PC-3 (cell line): Measurements from ENCODE around the gene CRYZL1. TPM values are rescaled to one million over a fixed set of nuclear protein-coding genes. Genes with fewer than 3 reads are reported as not detected.
A peak's percentile ranks its signal among the peaks of the same experiment; 100 is the strongest.

Experiments
- ATAC-seq: fragments of 200-7000 bp; cut with Tn5 transposase; 2 replicates; pipeline ENCODE4 v1.9.1; 2020; ENCODE audit warnings: mild to moderate bottlenecking, moderate library complexity
- BruUV-seq: library from RNA; stranded (reverse); fragments of 400-500 nt; replicated peaks from 2 replicates; lab custom pipeline; 2021; lab: Mats Ljungman, UMichigan
- CTCF ChIA-PET: fragments of 300-600 bp; sonication (Branson Sonifier 250); formaldehyde crosslinking; loops from one replicate; lab custom pipeline; 2022; ENCODE audit warnings: antibody characterized with exemption; lab: Charles Lee
- POLR2A ChIA-PET: fragments of 300-600 bp; sonication (Branson Sonifier 250); formaldehyde crosslinking; loops from one replicate; lab custom pipeline; 2022; ENCODE audit warnings: antibody characterized with exemption; ENCODE audit not compliant: unreplicated experiment; lab: Charles Lee
- DNase-seq: peaks from one replicate; pipeline ENCODE4 v3.0.0-alpha.2; 2015
- H2AFZ ChIP-seq: fragments of 300-600 bp; sonication (generic); 2 replicates; pipeline ENCODE4 v1.6.0; 2016; ENCODE audit warnings: antibody characterized with exemption, low read length
- H3F3A ChIP-seq: fragments of 300-600 bp; sonication (generic); one replicate; pipeline ENCODE4 v1.6.0; 2017; ENCODE audit warnings: antibody characterized with exemption, low read length, control low read depth, mild to moderate bottlenecking; ENCODE audit not compliant: unreplicated experiment
- H3K27ac ChIP-seq: fragments of 300-600 bp; sonication (generic); 2 replicates; pipeline ENCODE4 v1.5.1; 2016; ENCODE audit warnings: mild to moderate bottlenecking, low read length
- H3K27me3 ChIP-seq: fragments of 300-600 bp; sonication (generic); 2 replicates; pipeline ENCODE4 v1.6.1; 2016; ENCODE audit warnings: low read length, mixed read lengths
- H3K36me3 ChIP-seq: fragments of 300-600 bp; sonication (generic); 2 replicates; pipeline ENCODE4 v1.6.1; 2016; ENCODE audit warnings: low read depth, mixed run types, low read length, mixed read lengths
- H3K4me1 ChIP-seq: fragments of 300-600 bp; sonication (generic); 2 replicates; pipeline ENCODE4 v1.5.1; 2016; ENCODE audit warnings: low read length; ENCODE audit not compliant: insufficient read depth
- H3K4me2 ChIP-seq: fragments of 300-600 bp; sonication (generic); 2 replicates; pipeline ENCODE4 v1.6.0; 2016; ENCODE audit warnings: low read length
- H3K4me3 ChIP-seq: fragments of 300-600 bp; sonication (generic); 2 replicates; pipeline ENCODE4 v1.5.1; 2016; ENCODE audit warnings: mild to moderate bottlenecking, low read length, mixed read lengths
- H3K79me2 ChIP-seq: fragments of 300-600 bp; sonication (generic); 2 replicates; pipeline ENCODE4 v1.6.1; 2017; ENCODE audit warnings: low read length, mixed read lengths
- H3K9ac ChIP-seq: fragments of 300-600 bp; sonication (generic); 2 replicates; pipeline ENCODE4 v1.6.0; 2016; ENCODE audit warnings: mild to moderate bottlenecking, low read length
- H3K9me2 ChIP-seq: fragments of 300-600 bp; sonication (generic); replicated peaks from 2 replicates; pipeline ENCODE4 v1.6.1; 2016; ENCODE audit warnings: mixed run types, low read length, mixed read lengths
- H3K9me3 ChIP-seq: fragments of 300-600 bp; sonication (generic); 2 replicates; pipeline ENCODE4 v1.6.1; 2016; ENCODE audit warnings: low read length, mixed read lengths
- H4K20me1 ChIP-seq: fragments of 300-600 bp; sonication (generic); 2 replicates; pipeline ENCODE4 v1.6.1; 2016; ENCODE audit warnings: low read length, mixed read lengths
- EZH2 ChIP-seq: fragments of 300-600 bp; sonication (generic); IDR thresholded peaks from one replicate; pipeline ENCODE4 v1.6.1; 2017; ENCODE audit warnings: antibody characterized with exemption, mild to moderate bottlenecking, low read length; ENCODE audit not compliant: unreplicated experiment
- EZH2phosphoT487 ChIP-seq: fragments of 300-600 bp; sonication (generic); IDR thresholded peaks from 2 replicates; pipeline ENCODE4 v1.6.1; 2018; ENCODE audit warnings: mild to moderate bottlenecking, antibody characterized with exemption, low read length, borderline replicate concordance
- intact Hi-C: fragments of 100-400 bp; cut with micrococcal nuclease; formaldehyde crosslinking; loops from 2 replicates; pipeline ENCODE4 v1.9.0; 2023
- total RNA-seq: library from RNA; depleted of rRNA; stranded (reverse); fragments of >200 nt; gene quantifications from 2 replicates; pipeline ENCODE4 v1.2.3, GENCODE V29; 2014
- TF ChIP-seq, protein P1 (sequence below): fragments of 300-600 bp; sonication (generic); conservative IDR thresholded peaks from 2 replicates; pipeline ENCODE4 v1.5.1; 2017; ENCODE audit warnings: antibody characterized with exemption, low read depth, mild to moderate bottlenecking, low read length

Gene CRYZL1
- total RNA-seq, 1 experiment from 2014 or later, result 12.4 TPM

- no peak for ATAC-seq
- Histone ChIP-seq H3K27ac (no peak overlapping the region), H3K4me1 (no peaks in the 10 kb centered on the region), H3K79me2 (peaks cover 9% of the 10 kb centered on the region; the same call in 1 of the 2 replicates), H2AFZ (no peak overlapping the region), H3F3A (no peaks in the 10 kb centered on the region), H3K9me2 (no peaks in the 10 kb centered on the region), H4K20me1 (0 out of 2 replicates have a peak, but pooled peaks cover 4% of the 10 kb centered on the region), H3K36me3 (peaks cover 78% of the 10 kb centered on the region), H3K9ac (no peak overlapping the region), H3K4me3 (no peak overlapping the region), H3K4me2 (no peak overlapping the region), H3K27me3 (no peaks in the 10 kb centered on the region), H3K9me3 (no peaks in the 10 kb centered on the region)
- ChIA-PET CTCF (no interaction called here), POLR2A (no interaction called here)
- DNase-seq, result no peak
- intact Hi-C loops, result no loop called here
- TF ChIP-seq, protein P1, sequence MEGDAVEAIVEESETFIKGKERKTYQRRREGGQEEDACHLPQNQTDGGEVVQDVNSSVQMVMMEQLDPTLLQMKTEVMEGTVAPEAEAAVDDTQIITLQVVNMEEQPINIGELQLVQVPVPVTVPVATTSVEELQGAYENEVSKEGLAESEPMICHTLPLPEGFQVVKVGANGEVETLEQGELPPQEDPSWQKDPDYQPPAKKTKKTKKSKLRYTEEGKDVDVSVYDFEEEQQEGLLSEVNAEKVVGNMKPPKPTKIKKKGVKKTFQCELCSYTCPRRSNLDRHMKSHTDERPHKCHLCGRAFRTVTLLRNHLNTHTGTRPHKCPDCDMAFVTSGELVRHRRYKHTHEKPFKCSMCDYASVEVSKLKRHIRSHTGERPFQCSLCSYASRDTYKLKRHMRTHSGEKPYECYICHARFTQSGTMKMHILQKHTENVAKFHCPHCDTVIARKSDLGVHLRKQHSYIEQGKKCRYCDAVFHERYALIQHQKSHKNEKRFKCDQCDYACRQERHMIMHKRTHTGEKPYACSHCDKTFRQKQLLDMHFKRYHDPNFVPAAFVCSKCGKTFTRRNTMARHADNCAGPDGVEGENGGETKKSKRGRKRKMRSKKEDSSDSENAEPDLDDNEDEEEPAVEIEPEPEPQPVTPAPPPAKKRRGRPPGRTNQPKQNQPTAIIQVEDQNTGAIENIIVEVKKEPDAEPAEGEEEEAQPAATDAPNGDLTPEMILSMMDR, result no peak
- TF ChIP-seq EZH2phosphoT487, result no peak
- TF ChIP-seq EZH2, result no peak
- BruUV-seq, result TSS peak; percentile 11
Observed at GRCh38 chr21:33569991-33570390, 71.5 kb downstream of the CRYZL1 start.

DNA sequence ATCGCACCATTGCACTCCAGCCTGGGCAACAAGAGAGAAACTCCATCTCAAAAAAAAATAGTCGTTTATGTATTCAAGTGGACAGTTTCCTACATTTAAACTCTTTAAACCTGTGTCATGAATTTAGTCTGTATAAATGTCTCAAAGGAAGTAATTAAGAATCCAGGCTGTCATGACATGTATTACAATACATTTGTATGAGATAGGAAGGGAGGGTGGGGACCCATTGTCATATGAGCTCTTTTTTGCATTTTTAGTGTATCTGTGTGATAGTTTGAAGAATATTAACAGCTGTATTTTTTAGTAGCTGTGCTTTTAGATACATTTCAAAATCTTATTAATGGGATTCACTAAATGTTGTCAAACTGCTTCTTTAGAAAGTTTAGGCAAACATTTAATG lies 73.1 kb downstream of the CRYZL1 start:
- DNase-seq, result no peak
- H3K4me1 ChIP-seq, result no peaks in the 10 kb centered on the region
- no TSS peak for BruUV-seq
- no peak for TF ChIP-seq EZH2
- no peak for TF ChIP-seq EZH2phosphoT487
- TF ChIP-seq, protein P1, result no peak
- intact Hi-C loops, result no loop called here
- H4K20me1 ChIP-seq, result peaks cover 11% of the 10 kb centered on the region; the same call in 1 of the 2 replicates
- CTCF ChIA-PET, result interaction anchor here (0.6 kb wide), 1 partner anchor 25 kb away, joined by 3 read pairs; no protein-coding TSS in a partner anchor
- H3K9me2 ChIP-seq, result no peaks in the 10 kb centered on the region
- H3K27me3 ChIP-seq, result no peaks in the 10 kb centered on the region
- H3K9ac ChIP-seq, result no peak overlapping the region
- H3K4me2 ChIP-seq, result no peak overlapping the region
- POLR2A ChIA-PET, result interaction anchor here (0.6 to 0.7 kb wide), 2 partner anchors 12 to 1591 kb away, joined by 5 to 8 read pairs; no protein-coding TSS in a partner anchor
- peaks cover 71% of the 10 kb centered on the region for H3K36me3 ChIP-seq
- no peaks in the 10 kb centered on the region for H3F3A ChIP-seq
- ATAC-seq, result no peak
- no peak overlapping the region for H2AFZ ChIP-seq
- peaks cover 22% of the 10 kb centered on the region for H3K79me2 ChIP-seq
- H3K4me3 ChIP-seq, result no peak overlapping the region
- no peaks in the 10 kb centered on the region for H3K9me3 ChIP-seq
- no peak overlapping the region for H3K27ac ChIP-seq

- ChIA-PET POLR2A (interaction anchor here (0.6 to 0.7 kb wide), 2 partner anchors 13 to 1591 kb away, joined by 5 to 8 read pairs; no protein-coding TSS in a partner anchor), CTCF (interaction anchor here (0.6 kb wide), 1 partner anchor 24 kb away, joined by 3 read pairs; no protein-coding TSS in a partner anchor)
- Histone ChIP-seq H3K9me2 (no peaks in the 10 kb centered on the region), H4K20me1 (peaks cover 11% of the 10 kb centered on the region; the same call in 1 of the 2 replicates), H3K27me3 (no peaks in the 10 kb centered on the region), H3K9ac (no peak overlapping the region), H3K36me3 (peaks cover 71% of the 10 kb centered on the region), H3K79me2 (peaks cover 25% of the 10 kb centered on the region), H3F3A (no peaks in the 10 kb centered on the region), H3K4me3 (no peak overlapping the region), H3K4me2 (no peak overlapping the region), H3K4me1 (no peaks in the 10 kb centered on the region), H2AFZ (no peak overlapping the region), H3K9me3 (no peaks in the 10 kb centered on the region), H3K27ac (no peak overlapping the region)
- ATAC-seq (no peak), DNase-seq (no peak)
- no TSS peak for BruUV-seq
- intact Hi-C loops, result no loop called here
- TF ChIP-seq EZH2phosphoT487 (no peak), EZH2 (no peak)
- TF ChIP-seq, protein P1, result no peak
Observed at GRCh38 chr21:33567914-33568313, 73.6 kb downstream of the CRYZL1 start.
